ENCODE results near the gene RBM38.

The RBM38 gene

GRCh38 chr20:57442158-57442887 is 51.1 kb downstream of the RBM38 start:
- no peak for DNase-seq (ENCODE audit: low read depth in 2 of 2)
- TF ChIP-seq CTCF (IDR thresholded peaks at IDR 0.05; ENCODE audit: low read depth, low read length) = no peak
- no peak overlapping the region for H3K4me3 ChIP-seq (replicated peaks in 1 of 2; ENCODE audit: low read depth in 2 of 2, low read length in 2 of 2)

GRCh38 chr20:57442888-57443239 is 51.7 kb downstream of the RBM38 start:
- no peak overlapping the region for H3K4me3 ChIP-seq (replicated peaks in 1 of 2; ENCODE audit: low read depth in 2 of 2, low read length in 2 of 2)
- no peak for DNase-seq (ENCODE audit: low read depth in 2 of 2)
- TF ChIP-seq CTCF (IDR thresholded peaks at IDR 0.05; ENCODE audit: low read depth, low read length) = no peak

GRCh38 chr20:57443349-57444265 is 52.4 kb downstream of the RBM38 start:
- TF ChIP-seq CTCF (IDR thresholded peaks at IDR 0.05; ENCODE audit: low read depth, low read length) = no peak
- DNase-seq (ENCODE audit: low read depth in 2 of 2) = no peak

GRCh38 chr20:57444394-57445048 is 53.3 kb downstream of the RBM38 start:
- DNase-seq (ENCODE audit: low read depth in 2 of 2) = no peak
- no peak overlapping the region for H3K4me3 ChIP-seq (replicated peaks in 1 of 2; ENCODE audit: low read depth in 2 of 2, low read length in 2 of 2)
- no peak for TF ChIP-seq CTCF (IDR thresholded peaks at IDR 0.05; ENCODE audit: low read depth, low read length)

More at GRCh38 chr20:57443349-57444265, 52.4 kb downstream of the RBM38 start:
- no peak overlapping the region for H3K4me3 ChIP-seq (replicated peaks in 1 of 2; ENCODE audit: low read depth in 2 of 2, low read length in 2 of 2)

GRCh38 chr20:57445298-57445697 is 54.1 kb downstream of the RBM38 start:
- no peak overlapping the region for H3K4me3 ChIP-seq (replicated peaks in 1 of 2; ENCODE audit: low read depth in 2 of 2, low read length in 2 of 2)
- DNase-seq (ENCODE audit: low read depth in 2 of 2) = peak; percentile 75 to 91
- TF ChIP-seq CTCF (IDR thresholded peaks at IDR 0.05; ENCODE audit: low read depth, low read length) = no peak

GRCh38 chr20:57445774-57446173 is 54.6 kb downstream of the RBM38 start:
- DNase-seq (ENCODE audit: low read depth in 2 of 2) = no peak
- no peak for TF ChIP-seq CTCF (IDR thresholded peaks at IDR 0.05; ENCODE audit: low read depth, low read length)
- H3K4me3 ChIP-seq (replicated peaks in 1 of 2; ENCODE audit: low read depth in 2 of 2, low read length in 2 of 2) = no peak overlapping the region

All from cardiac fibroblast (primary cell).